Measurements from ENCODE around the gene VWA2. TPM values are rescaled to one million over a fixed set of nuclear protein-coding genes. Genes with fewer than 3 reads are reported as not detected.
A peak's percentile ranks its signal among the peaks of the same experiment; 100 is the strongest.

Gene VWA2
- polyA plus RNA-seq, 1 of the 3 experiments (the other 2 are of a cell fraction), result not detected

DNA sequence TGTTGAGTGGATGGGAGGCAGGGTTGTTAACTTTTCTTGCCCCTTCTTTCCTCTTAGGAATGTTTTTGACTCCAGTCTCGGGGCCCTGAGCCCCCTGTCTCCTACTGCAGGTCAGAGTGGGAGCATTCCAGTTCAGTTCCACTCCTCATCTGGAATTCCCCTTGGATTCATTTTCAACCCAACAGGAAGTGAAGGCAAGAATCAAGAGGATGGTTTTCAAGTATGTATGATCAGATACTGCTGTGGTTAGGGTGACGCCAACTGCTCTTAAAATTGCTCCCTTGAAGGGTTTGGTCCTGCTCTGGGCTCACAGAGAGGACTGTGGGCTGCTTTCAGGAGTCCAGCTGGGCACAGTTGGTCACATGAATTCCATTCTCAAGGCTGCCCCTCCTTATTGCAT lies 22.0 kb downstream of the VWA2 start:
- H3F3A ChIP-seq (replicated peaks; ENCODE audit: insufficient read depth), result peaks cover 4% of the 10 kb centered on the region
- no peak overlapping the region for H3K9ac ChIP-seq
- H3K4me2 ChIP-seq, result no peak overlapping the region
- POLR2A ChIA-PET, result no interaction called here
- no peaks in the 10 kb centered on the region for H3K79me2 ChIP-seq (ENCODE audit: insufficient read depth)
- CTCF ChIA-PET, result no interaction called here
- H4K20me1 ChIP-seq (ENCODE audit: insufficient read depth), result no peaks in the 10 kb centered on the region
- WGBS (ENCODE audit: low lambda C conversion rate), result 31% methylated on average over 2 of the region's 2 CpGs
- H3K4me1 ChIP-seq (ENCODE audit: control insufficient read depth in 1 of 2, insufficient read depth in 2 of 2, low read depth in 1 of 2, low read length in 1 of 2), result no peaks in the 10 kb centered on the region
- H3K36me3 ChIP-seq (replicated peaks in 1 of 2; ENCODE audit: control insufficient read depth in 1 of 2, insufficient read depth in 2 of 2, low read length in 1 of 2), result no peaks in the 10 kb centered on the region
- no peaks in the 10 kb centered on the region for H3K27me3 ChIP-seq (ENCODE audit: insufficient read depth)
- no peak for DNase-seq
- H2AFZ ChIP-seq (ENCODE audit: low read depth), result no peak overlapping the region
- H3K9me2 ChIP-seq, result no peaks in the 10 kb centered on the region
- peak overlapping the region in 1 of 2 experiments; percentile 25; a peak in 1 of 4 replicates for H3K27ac ChIP-seq (ENCODE audit: low read depth in 2 of 2, low read length in 1 of 2)
- no peak overlapping the region for H3K4me3 ChIP-seq (ENCODE audit: low read depth in 2 of 2, low read length in 1 of 2)
- TF ChIP-seq TCF12 (IDR thresholded peaks at IDR 0.05), result peak; percentile 56; the same call in 1 of the 2 replicates
- TF ChIP-seq, protein P1, sequence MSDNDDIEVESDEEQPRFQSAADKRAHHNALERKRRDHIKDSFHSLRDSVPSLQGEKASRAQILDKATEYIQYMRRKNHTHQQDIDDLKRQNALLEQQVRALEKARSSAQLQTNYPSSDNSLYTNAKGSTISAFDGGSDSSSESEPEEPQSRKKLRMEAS (IDR thresholded peaks at IDR 0.05; ENCODE audit: low read depth), result no peak
- no peaks in the 10 kb centered on the region for H3K9me3 ChIP-seq

DNA sequence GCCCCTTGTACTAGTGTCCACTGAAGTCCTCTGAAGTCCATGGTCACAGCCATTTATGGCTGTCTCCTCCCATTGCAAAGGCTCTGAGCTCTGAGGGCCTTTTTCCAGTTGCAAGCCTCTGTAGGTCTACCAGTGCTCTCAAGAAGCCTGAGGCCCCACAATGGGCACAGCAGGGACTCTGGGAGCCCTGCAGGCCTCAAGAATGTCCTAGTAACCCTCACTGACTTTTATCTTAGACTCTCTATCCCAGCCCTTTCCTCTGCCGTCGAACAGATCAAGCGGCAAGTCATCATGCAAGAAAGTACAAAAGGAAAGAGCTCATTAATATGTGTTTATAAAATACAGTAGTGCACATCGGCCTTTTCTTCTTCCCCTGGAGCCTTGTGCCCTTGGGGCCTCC lies 23.4 kb downstream of the VWA2 start:
- H3K4me3 ChIP-seq (ENCODE audit: low read depth in 2 of 2, low read length in 1 of 2), result no peak overlapping the region
- H4K20me1 ChIP-seq (ENCODE audit: insufficient read depth), result no peaks in the 10 kb centered on the region
- no peaks in the 10 kb centered on the region for H3K79me2 ChIP-seq (ENCODE audit: insufficient read depth)
- H3K36me3 ChIP-seq (replicated peaks in 1 of 2; ENCODE audit: control insufficient read depth in 1 of 2, insufficient read depth in 2 of 2, low read length in 1 of 2), result no peaks in the 10 kb centered on the region
- POLR2A ChIA-PET, result no interaction called here
- no peak overlapping the region for H3K4me2 ChIP-seq
- TF ChIP-seq MEF2A (IDR thresholded peaks at IDR 0.05; ENCODE audit: borderline replicate concordance, low read depth), result no peak
- CTCF ChIA-PET, result interaction anchor here (1.2 kb wide), 1 partner anchor 41 kb away, joined by 4 read pairs; no protein-coding TSS in a partner anchor
- H3K27me3 ChIP-seq (ENCODE audit: insufficient read depth), result no peaks in the 10 kb centered on the region
- no peak overlapping the region for H3K9ac ChIP-seq
- DNase-seq, result no peak
- no peak overlapping the region for H3K27ac ChIP-seq (ENCODE audit: low read depth in 2 of 2, low read length in 1 of 2)
- H3K4me1 ChIP-seq (ENCODE audit: control insufficient read depth in 1 of 2, insufficient read depth in 2 of 2, low read depth in 1 of 2, low read length in 1 of 2), result peaks cover 0 to 5% of the 10 kb centered on the region in 2 experiments; a peak in 1 of 4 replicates
- H2AFZ ChIP-seq (ENCODE audit: low read depth), result no peak overlapping the region
- H3F3A ChIP-seq (replicated peaks; ENCODE audit: insufficient read depth), result peaks cover 4% of the 10 kb centered on the region
- WGBS (ENCODE audit: low lambda C conversion rate), result 90% methylated on average over 4 of the region's 4 CpGs
- no peaks in the 10 kb centered on the region for H3K9me3 ChIP-seq
- no peaks in the 10 kb centered on the region for H3K9me2 ChIP-seq

DNA sequence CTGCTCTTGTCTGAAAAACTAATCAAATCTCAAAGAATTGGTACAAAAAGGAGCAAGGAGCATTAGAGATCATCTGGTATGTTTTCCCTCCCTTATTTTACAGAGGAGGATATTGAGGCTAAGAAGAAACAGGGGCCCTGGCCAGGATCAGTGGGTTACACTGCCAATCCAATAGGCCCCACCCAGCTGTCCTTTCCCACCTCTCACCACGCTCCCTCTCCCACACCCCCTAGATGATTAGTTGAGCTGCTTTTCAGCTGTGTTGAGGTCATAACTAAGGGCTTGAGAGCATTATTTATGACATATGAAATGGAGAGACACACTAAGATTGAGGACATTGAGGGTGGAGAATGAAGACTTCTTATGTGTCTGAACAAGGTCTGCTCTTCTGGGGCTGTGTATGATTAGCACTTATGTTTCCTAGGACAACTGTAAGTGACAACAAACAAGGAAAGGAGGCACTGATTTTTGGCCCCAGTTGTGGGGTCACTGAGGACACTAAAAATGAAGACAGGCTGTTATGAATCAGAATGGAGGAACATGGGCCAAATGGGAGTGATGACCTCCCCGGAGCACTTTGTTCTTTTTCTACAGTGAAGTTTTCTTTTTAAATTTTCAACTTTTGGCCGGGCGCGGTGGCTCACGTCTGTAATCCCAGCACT lies 26.5 kb downstream of the VWA2 start:
- Histone ChIP-seq H2AFZ (ENCODE audit: low read depth) (no peak overlapping the region), H3K79me2 (ENCODE audit: insufficient read depth) (no peaks in the 10 kb centered on the region), H3K36me3 (replicated peaks in 1 of 2; ENCODE audit: control insufficient read depth in 1 of 2, insufficient read depth in 2 of 2, low read length in 1 of 2) (no peaks in the 10 kb centered on the region), H3K4me1 (ENCODE audit: control insufficient read depth in 1 of 2, insufficient read depth in 2 of 2, low read depth in 1 of 2, low read length in 1 of 2) (peaks cover 0 to 5% of the 10 kb centered on the region in 2 experiments; a peak in 1 of 4 replicates), H3K9me3 (no peaks in the 10 kb centered on the region), H3K27me3 (ENCODE audit: insufficient read depth) (no peaks in the 10 kb centered on the region), H3K27ac (ENCODE audit: low read depth in 2 of 2, low read length in 1 of 2) (no peak overlapping the region), H3K4me3 (ENCODE audit: low read depth in 2 of 2, low read length in 1 of 2) (no peak overlapping the region), H3K4me2 (no peak overlapping the region), H3K9me2 (no peaks in the 10 kb centered on the region), H4K20me1 (ENCODE audit: insufficient read depth) (no peaks in the 10 kb centered on the region), H3K9ac (no peak overlapping the region), H3F3A (replicated peaks; ENCODE audit: insufficient read depth) (peaks cover 4% of the 10 kb centered on the region)
- POLR2A ChIA-PET, result no interaction called here
- TF ChIP-seq SIN3A (IDR thresholded peaks at IDR 0.05; ENCODE audit: borderline replicate concordance, low read depth, low read length), result no peak
- TF ChIP-seq RAD21 (IDR thresholded peaks at IDR 0.05; ENCODE audit: low read length), result no peak
- no peak for TF ChIP-seq EZH2phosphoT487 (IDR thresholded peaks at IDR 0.05; ENCODE audit: borderline replicate concordance, low read depth)
- WGBS (ENCODE audit: low lambda C conversion rate), result over 99% methylated on average over 6 of the region's 6 CpGs
- CTCF ChIA-PET, result no interaction called here
- DNase-seq, result no peak

Data from SK-N-SH (cell line).